Mesothelial cell of epicardium (in vitro differentiated cells): Measurements from ENCODE around the gene GCAT. TPM values are rescaled to one million over a fixed set of nuclear protein-coding genes. Genes with fewer than 3 reads are reported as not detected.
A peak's percentile ranks its signal among the peaks of the same experiment; 100 is the strongest.

Experiments used
- DNase-seq, 2 experiments: peaks; one replicate each; pipeline ENCODE4 v3.0.0; 2021; ENCODE audit warnings: low spot score in 2 of 2; ENCODE audit not compliant: unreplicated experiment in 2 of 2
- H3K27ac Mint-ChIP-seq: 2 replicates; pipeline ENCODE4 v1.8.0; 2021; ENCODE audit warnings: mixed read lengths
- H3K27me3 Mint-ChIP-seq: 2 replicates; pipeline ENCODE4 v1.8.0; 2021; ENCODE audit warnings: low read depth, mixed read lengths
- H3K36me3 Mint-ChIP-seq: 2 replicates; pipeline ENCODE4 v1.8.0; 2021; ENCODE audit warnings: mixed read lengths
- H3K4me1 Mint-ChIP-seq: 2 replicates; pipeline ENCODE4 v1.8.0; 2021; ENCODE audit warnings: mixed read lengths
- H3K4me3 Mint-ChIP-seq: 2 replicates; pipeline ENCODE4 v1.8.0; 2021; ENCODE audit warnings: mild to moderate bottlenecking, moderate library complexity, mixed read lengths
- H3K9me3 Mint-ChIP-seq: 2 replicates; pipeline ENCODE4 v1.8.0; 2021; ENCODE audit warnings: mixed read lengths
- CTCF ChIP-seq: fragments of 200-600 bp; sonication (generic); IDR thresholded peaks from one replicate; pipeline ENCODE4 v1.5.0; 2021; ENCODE audit warnings: antibody characterized with exemption; ENCODE audit not compliant: unreplicated experiment
- total RNA-seq: library from RNA; stranded (reverse); gene quantifications from 3 replicates; pipeline ENCODE4 v1.2.1, GENCODE V29; 2021

GCAT gene
- total RNA-seq, 1 donor from 2014 or later, result 12.5 TPM

GRCh38 chr22:37844904-37845329 lies 37.2 kb downstream of the GCAT start:
- Mint-ChIP-seq H3K9me3 (peaks cover 3% of the 10 kb centered on the region), H3K27ac (peak overlapping the region; percentile 89), H3K4me1 (peaks cover 29% of the 10 kb centered on the region), H3K27me3 (no peaks in the 10 kb centered on the region), H3K36me3 (peaks cover 9% of the 10 kb centered on the region), H3K4me3 (peak overlapping the region; percentile 82)
- DNase-seq, result no peak
- TF ChIP-seq CTCF, result no peak

GRCh38 chr22:37846433-37846832 lies 38.7 kb downstream of the GCAT start:
- TF ChIP-seq CTCF, result no peak
- H3K4me1 Mint-ChIP-seq, result peaks cover 41% of the 10 kb centered on the region
- peaks cover 15% of the 10 kb centered on the region for H3K36me3 Mint-ChIP-seq
- peaks cover 3% of the 10 kb centered on the region for H3K9me3 Mint-ChIP-seq
- no peak for DNase-seq
- H3K4me3 Mint-ChIP-seq, result peak overlapping the region; percentile 26
- H3K27me3 Mint-ChIP-seq, result no peaks in the 10 kb centered on the region
- no peak overlapping the region for H3K27ac Mint-ChIP-seq

GRCh38 chr22:37848587-37849088 lies 40.9 kb downstream of the GCAT start:
- TF ChIP-seq CTCF, result no peak
- peaks cover 28% of the 10 kb centered on the region for H3K4me1 Mint-ChIP-seq
- peak overlapping the region; percentile 92 for H3K27ac Mint-ChIP-seq
- peak overlapping the region; percentile 86 for H3K4me3 Mint-ChIP-seq
- DNase-seq, result no peak
- H3K36me3 Mint-ChIP-seq, result peaks cover 26% of the 10 kb centered on the region
- H3K9me3 Mint-ChIP-seq, result peaks cover 3% of the 10 kb centered on the region
- H3K27me3 Mint-ChIP-seq, result no peaks in the 10 kb centered on the region

GRCh38 chr22:37849089-37849751 lies 41.5 kb downstream of the GCAT start, which contains the start of gene EIF3L:
EIF3L (plus strand) TSS chr22:37849419; CDS start chr22:37849450, 31 bp downstream.
- Mint-ChIP-seq H3K27ac (peak within 1 kb of the TSS; percentile 92), H3K27me3 (no peaks in the 10 kb centered on the region), H3K36me3 (peaks cover 31% of the 10 kb centered on the region), H3K4me3 (peak within 1 kb of the TSS; percentile 86), H3K9me3 (peaks cover 3% of the 10 kb centered on the region), H3K4me1 (peaks cover 28% of the 10 kb centered on the region)
- no peak for TF ChIP-seq CTCF
- peak; percentile 70 to 90 for DNase-seq

- no peak for TF ChIP-seq CTCF
- Mint-ChIP-seq H3K9me3 (no peaks in the 10 kb centered on the region), H3K4me1 (peaks cover 28% of the 10 kb centered on the region), H3K27me3 (no peaks in the 10 kb centered on the region), H3K4me3 (peak overlapping the region; percentile 86), H3K27ac (peak overlapping the region; percentile 47), H3K36me3 (peaks cover 42% of the 10 kb centered on the region)
- DNase-seq, result no peak
Observed at GRCh38 chr22:37850801-37851200, 43.1 kb downstream of the GCAT start.
